Bronchial epithelial cell (primary cell): ENCODE results near the gene SSR1. TPM values are rescaled to one million over a fixed set of nuclear protein-coding genes. Genes with fewer than 3 reads are reported as not detected.
"Not testable (repeated sequence)": the region's sequence is repeated elsewhere in the genome, so short reads cannot be mapped to it uniquely, and the experiment has no call there.

Experiments
- DNase-seq: peaks from one replicate; pipeline ENCODE4 v3.0.0-alpha.2; 2010; ENCODE audit warnings: low read depth
- FAIRE-seq: peaks from 2 replicates; lab custom pipeline; 2011; peaks lifted over from hg19 to GRCh38; lab: Jason Lieb, UNC
- H3K27me3 ChIP-seq: 2 replicates; pipeline ENCODE4 v1.5.1; 2011; ENCODE audit warnings: low read length; ENCODE audit not compliant: control insufficient read depth, insufficient read depth
- H3K36me3 ChIP-seq: 2 replicates; pipeline ENCODE4 v1.5.1; 2011; ENCODE audit warnings: low read length; ENCODE audit not compliant: control insufficient read depth, insufficient read depth
- H3K4me3 ChIP-seq: 2 replicates; pipeline ENCODE4 v1.5.1; 2011; ENCODE audit warnings: mild to moderate bottlenecking, low read depth, low read length, control low read depth
- CTCF ChIP-seq: IDR thresholded peaks from 2 replicates; pipeline ENCODE4 v1.5.1; 2011; ENCODE audit warnings: mild to moderate bottlenecking, moderate library complexity, low read length, control low read depth, inconsistent platforms; ENCODE audit not compliant: insufficient read depth, severe bottlenecking
- total RNA-seq: library from RNA; depleted of rRNA; stranded (reverse); fragments of >200 nt; gene quantifications from 2 replicates; pipeline ENCODE4 v1.2.1, GENCODE V29; 2014

The SSR1 gene
- total RNA-seq, 1 donor from 2014 or later = 36.9 TPM

GRCh38 chr6:7290079-7290478, 22.9 kb downstream of the SSR1 start:
- DNase-seq (no peak), FAIRE-seq (no peak)
- Histone ChIP-seq H3K36me3 (peaks cover 12% of the 10 kb centered on the region), H3K4me3 (no peak overlapping the region), H3K27me3 (no peaks in the 10 kb centered on the region)
- no peak for TF ChIP-seq CTCF

GRCh38 chr6:7285416-7285815, 27.6 kb downstream of the SSR1 start:
- DNase-seq = no peak
- no peaks in the 10 kb centered on the region for H3K27me3 ChIP-seq
- TF ChIP-seq CTCF = no peak
- H3K4me3 ChIP-seq = no peak overlapping the region
- no peak for FAIRE-seq
- H3K36me3 ChIP-seq = peaks cover 4% of the 10 kb centered on the region

DNA sequence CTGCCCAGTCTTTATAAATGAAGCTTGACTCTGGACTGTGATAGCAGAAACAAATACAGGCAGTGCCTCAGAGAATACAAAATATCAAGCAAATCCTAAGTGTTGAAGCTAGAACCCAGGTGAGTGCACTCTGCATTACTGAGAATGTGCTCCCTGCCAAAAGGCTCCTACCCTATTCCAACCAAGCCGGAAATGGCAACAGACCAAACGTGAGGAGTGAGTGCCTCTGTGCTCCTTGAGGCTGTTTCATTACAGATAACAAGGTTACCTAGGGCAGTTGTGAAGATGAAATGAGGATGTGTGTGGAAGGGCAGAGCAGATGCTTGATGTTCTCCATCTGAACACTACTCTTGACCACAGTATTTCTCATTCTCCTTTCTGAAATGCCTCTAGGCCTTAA, 29.3 kb downstream of the SSR1 start:
- FAIRE-seq (no peak), DNase-seq (no peak)
- no peak for TF ChIP-seq CTCF
- H3K27me3 ChIP-seq = no peaks in the 10 kb centered on the region
- no peak overlapping the region for H3K4me3 ChIP-seq
- H3K36me3 ChIP-seq = peaks cover 1% of the 10 kb centered on the region

GRCh38 chr6:7282097-7282906, 30.7 kb downstream of the SSR1 start:
- DNase-seq = no peak
- no peak for TF ChIP-seq CTCF
- H3K4me3 ChIP-seq = no peak overlapping the region
- no peaks in the 10 kb centered on the region for H3K36me3 ChIP-seq
- H3K27me3 ChIP-seq = no peaks in the 10 kb centered on the region
- no peak for FAIRE-seq

- no peak overlapping the region for H3K4me3 ChIP-seq
- H3K27me3 ChIP-seq = no peaks in the 10 kb centered on the region
- no peak for TF ChIP-seq CTCF
- DNase-seq (no peak), FAIRE-seq (no peak)
- H3K36me3 ChIP-seq = no peaks in the 10 kb centered on the region
Measured at GRCh38 chr6:7276199-7276524, 36.8 kb downstream of the SSR1 start.

- FAIRE-seq, H3K4me3 ChIP-seq, H3K27me3 ChIP-seq, H3K36me3 ChIP-seq, DNase-seq: not testable (repeated sequence)
Measured at GRCh38 chr6:7274525-7274924, 38.5 kb downstream of the SSR1 start.
